Mesenchymal stem cell (in vitro differentiated cells and primary cell): ENCODE data around the gene PFDN6.

Source experiments
- DNase-seq: peaks from one replicate; pipeline ENCODE4 v3.0.0-alpha.2; 2013
- H2AFZ ChIP-seq: one replicate; pipeline ENCODE4 v1.6.1; 2013; ENCODE audit warnings: low read depth, mild to moderate bottlenecking, control low read depth, inconsistent platforms, low read length, moderate library complexity
- H2AK5ac ChIP-seq: 2 replicates; pipeline ENCODE4 v1.6.1; 2013; ENCODE audit warnings: low read length, moderate library complexity, mild to moderate bottlenecking, inconsistent platforms; ENCODE audit not compliant: severe bottlenecking
- H2BK120ac ChIP-seq: one replicate; pipeline ENCODE4 v1.6.1; 2013; ENCODE audit warnings: low read depth, mild to moderate bottlenecking, inconsistent platforms, low read length, moderate library complexity
- H2BK12ac ChIP-seq, 2 experiments: one replicate each; pipeline ENCODE4 v1.6.1; 2013; ENCODE audit warnings: inconsistent platforms in 2 of 2, low read length in 2 of 2, mild to moderate bottlenecking in 2 of 2, moderate library complexity in 2 of 2, control low read depth in 1 of 2
- H2BK15ac ChIP-seq: one replicate; pipeline ENCODE4 v1.6.1; 2013; ENCODE audit warnings: mild to moderate bottlenecking, low read depth, inconsistent platforms; ENCODE audit not compliant: poor library complexity, severe bottlenecking
- H2BK5ac ChIP-seq: 2 replicates; pipeline ENCODE4 v1.6.1; 2013; ENCODE audit warnings: low read depth, mild to moderate bottlenecking, low read length, control low read depth, inconsistent platforms; ENCODE audit not compliant: poor library complexity, severe bottlenecking
- H3K14ac ChIP-seq, 2 experiments: one replicate each; pipeline ENCODE4 v1.6.1; 2013; ENCODE audit warnings: inconsistent platforms in 2 of 2, low read length in 2 of 2, control low read depth in 1 of 2, mild to moderate bottlenecking in 1 of 2, moderate library complexity in 1 of 2
- H3K18ac ChIP-seq, 2 experiments: one replicate each; pipeline ENCODE4 v1.6.1; 2013; ENCODE audit warnings: inconsistent platforms in 2 of 2, low read length in 2 of 2, control low read depth in 1 of 2, low read depth in 1 of 2, mild to moderate bottlenecking in 1 of 2
- H3K23ac ChIP-seq, 2 experiments: one replicate each; pipeline ENCODE4 v1.6.1; 2013; ENCODE audit warnings: inconsistent platforms in 2 of 2, low read length in 2 of 2, mild to moderate bottlenecking in 2 of 2, moderate library complexity in 2 of 2, control low read depth in 1 of 2
- H3K27ac ChIP-seq: 2 replicates; pipeline ENCODE4 v1.5.1; 2013; ENCODE audit warnings: mild to moderate bottlenecking, moderate library complexity, low read length, control low read depth, inconsistent platforms; ENCODE audit not compliant: poor library complexity, severe bottlenecking
- H3K27me3 ChIP-seq, 2 experiments: 2 replicates each; pipeline versions ENCODE4 v1.6.1 to v1.7.0; 2013; ENCODE audit warnings: low read length in 2 of 2, mild to moderate bottlenecking in 2 of 2, moderate library complexity in 2 of 2, control low read depth in 1 of 2, inconsistent platforms in 1 of 2; ENCODE audit not compliant: control insufficient read depth in 1 of 2, insufficient read depth in 1 of 2
- H3K36me3 ChIP-seq, 2 experiments: 2 replicates each; pipeline versions ENCODE4 v1.6.1 to v1.7.0; 2013; ENCODE audit warnings: low read length in 2 of 2, control low read depth in 1 of 2, inconsistent platforms in 1 of 2, low read depth in 1 of 2, mild to moderate bottlenecking in 1 of 2; ENCODE audit not compliant: insufficient read depth in 2 of 2, control insufficient read depth in 1 of 2
- H3K4ac ChIP-seq, 2 experiments: one replicate each; pipeline ENCODE4 v1.6.1; 2013; ENCODE audit warnings: inconsistent platforms in 2 of 2, low read length in 2 of 2, mild to moderate bottlenecking in 2 of 2, moderate library complexity in 2 of 2, control low read depth in 1 of 2, low read depth in 1 of 2
- H3K4me1 ChIP-seq: 2 replicates; pipeline ENCODE4 v1.6.1; 2013; ENCODE audit warnings: low read depth, low read length, control low read depth; ENCODE audit not compliant: control insufficient read depth, insufficient read depth
- H3K4me2 ChIP-seq: 2 replicates; pipeline ENCODE4 v1.6.1; 2013; ENCODE audit warnings: low read length, mild to moderate bottlenecking, inconsistent platforms; ENCODE audit not compliant: poor library complexity, severe bottlenecking
- H3K4me3 ChIP-seq, 2 experiments: 2 replicates each; pipeline versions ENCODE4 v1.5.1 to v1.7.0; 2013; ENCODE audit warnings: low read length in 2 of 2, mild to moderate bottlenecking in 2 of 2, control low read depth in 1 of 2, low read depth in 1 of 2; ENCODE audit not compliant: insufficient read depth in 1 of 2
- H3K79me1 ChIP-seq: replicated peaks from 2 replicates; pipeline ENCODE4 v1.6.1; 2013; ENCODE audit warnings: mild to moderate bottlenecking, control low read depth, low read length, inconsistent platforms; ENCODE audit not compliant: poor library complexity, severe bottlenecking
- H3K9ac ChIP-seq: 2 replicates; pipeline ENCODE4 v1.7.0; 2013; ENCODE audit warnings: mild to moderate bottlenecking, low read length, moderate library complexity
- H3K9me3 ChIP-seq: 2 replicates; pipeline ENCODE4 v1.7.0; 2013; ENCODE audit warnings: mild to moderate bottlenecking, low read length; ENCODE audit not compliant: control insufficient read depth
- H4K8ac ChIP-seq: one replicate; pipeline ENCODE4 v1.6.1; 2013; ENCODE audit warnings: inconsistent platforms, mild to moderate bottlenecking, low read length, moderate library complexity
- H4K91ac ChIP-seq: one replicate; pipeline ENCODE4 v1.6.1; 2013; ENCODE audit warnings: mild to moderate bottlenecking, low read length, inconsistent platforms
- WGBS: methylation state at CpG from one replicate; pipeline ENCODE4 v1.1.7; 2013; ENCODE audit warnings: mixed read lengths; 5-methylcytosine and 5-hydroxymethylcytosine counted together

Gene PFDN6

DNA sequence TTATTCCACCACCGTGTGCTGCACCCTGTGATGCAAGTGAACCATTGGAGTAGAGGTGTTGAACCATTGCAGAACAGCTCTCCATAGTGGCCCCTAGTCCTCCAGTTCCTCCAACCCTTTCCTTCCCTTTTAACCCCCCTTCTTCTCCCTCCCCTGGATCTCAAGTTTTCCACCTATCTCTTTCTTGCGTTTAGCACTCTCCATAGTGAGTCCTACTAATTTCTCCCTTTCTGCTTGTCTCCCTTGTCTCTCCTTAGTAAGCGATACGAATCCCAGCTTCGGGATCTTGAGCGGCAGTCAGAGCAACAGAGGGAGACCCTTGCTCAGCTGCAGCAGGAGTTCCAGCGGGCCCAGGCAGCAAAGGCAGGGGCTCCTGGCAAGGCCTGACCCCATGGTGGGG lies 1.1 kb downstream of the PFDN6 start:
- Histone ChIP-seq H2BK120ac (no peak overlapping the region), H2BK12ac (no peak overlapping the region), H2AK5ac (no peak overlapping the region), H2AFZ (no peak overlapping the region), H3K18ac (no peak overlapping the region), H3K23ac (no peak overlapping the region), H3K4me2 (peak overlapping the region; percentile 78), H4K91ac (no peak overlapping the region), H4K8ac (no peak overlapping the region), H3K79me1 (peaks cover 39% of the 10 kb centered on the region), H3K9me3 (no peaks in the 10 kb centered on the region), H2BK5ac (no peak overlapping the region), H3K4ac (no peak overlapping the region), H3K27me3 (no peaks in the 10 kb centered on the region), H3K14ac (no peak overlapping the region), H3K36me3 (peaks cover 50 to 74% of the 10 kb centered on the region in 2 experiments), H3K4me1 (peaks cover 15% of the 10 kb centered on the region), H3K4me3 (peak overlapping the region in 1 of 2 experiments; percentile 97), H2BK15ac (no peak overlapping the region), H3K9ac (peak overlapping the region; percentile 96), H3K27ac (no peak overlapping the region)
- DNase-seq: no peak
- 89% methylated on average over 7 of the region's 7 CpGs for WGBS

DNA sequence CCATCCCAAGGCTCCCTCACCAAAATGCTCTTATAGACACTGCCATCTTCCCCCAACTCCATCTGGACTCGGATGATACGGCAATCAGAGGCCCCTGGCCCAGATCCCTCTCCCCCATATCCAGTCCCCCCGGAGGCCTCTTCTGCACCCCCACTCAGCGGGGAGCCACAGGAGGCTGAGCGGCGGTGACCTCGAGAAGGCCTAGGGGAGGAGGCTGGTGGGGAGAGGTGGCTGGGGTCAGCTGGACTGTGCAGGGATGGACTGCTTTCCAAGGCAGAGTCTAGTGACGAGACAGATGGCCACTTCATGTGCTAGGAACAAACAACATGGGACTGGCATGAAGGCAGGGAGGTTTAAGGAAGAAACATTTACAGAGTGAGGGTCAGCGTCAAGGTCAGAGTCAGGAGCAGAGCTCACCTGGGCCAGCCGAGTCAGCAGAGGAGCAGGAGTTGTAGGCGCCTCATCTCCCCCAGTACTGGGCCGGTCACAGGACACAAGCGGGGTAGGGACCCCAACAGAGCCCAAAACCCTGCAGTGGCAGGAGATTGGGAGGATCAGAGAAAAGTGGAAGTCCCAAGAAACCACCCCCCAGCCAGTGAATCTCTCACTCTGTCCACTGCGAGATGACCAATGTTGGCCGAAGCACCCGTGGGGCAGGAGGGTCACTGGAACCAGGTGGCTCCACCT lies 3.7 kb downstream of the PFDN6 start:
- no peak overlapping the region for H3K4ac ChIP-seq
- no peak overlapping the region for H2AFZ ChIP-seq
- no peak overlapping the region for H3K18ac ChIP-seq
- no peak overlapping the region for H4K91ac ChIP-seq
- no peak overlapping the region for H2BK5ac ChIP-seq
- no peak overlapping the region for H3K14ac ChIP-seq
- no peak overlapping the region for H2AK5ac ChIP-seq
- no peak overlapping the region for H2BK120ac ChIP-seq
- no peak for DNase-seq
- H3K9ac ChIP-seq: no peak overlapping the region
- H4K8ac ChIP-seq: no peak overlapping the region
- H3K27ac ChIP-seq: no peak overlapping the region
- H3K27me3 ChIP-seq: no peaks in the 10 kb centered on the region
- peaks cover 45% of the 10 kb centered on the region for H3K79me1 ChIP-seq
- H3K4me1 ChIP-seq: peaks cover 20% of the 10 kb centered on the region
- H2BK12ac ChIP-seq: no peak overlapping the region
- H2BK15ac ChIP-seq: no peak overlapping the region
- H3K23ac ChIP-seq: no peak overlapping the region
- no peak overlapping the region for H3K4me3 ChIP-seq
- H3K4me2 ChIP-seq: no peak overlapping the region
- no peaks in the 10 kb centered on the region for H3K9me3 ChIP-seq
- H3K36me3 ChIP-seq: peaks cover 43 to 62% of the 10 kb centered on the region in 2 experiments
- WGBS: 94% methylated on average over 15 of the region's 16 CpGs

DNA sequence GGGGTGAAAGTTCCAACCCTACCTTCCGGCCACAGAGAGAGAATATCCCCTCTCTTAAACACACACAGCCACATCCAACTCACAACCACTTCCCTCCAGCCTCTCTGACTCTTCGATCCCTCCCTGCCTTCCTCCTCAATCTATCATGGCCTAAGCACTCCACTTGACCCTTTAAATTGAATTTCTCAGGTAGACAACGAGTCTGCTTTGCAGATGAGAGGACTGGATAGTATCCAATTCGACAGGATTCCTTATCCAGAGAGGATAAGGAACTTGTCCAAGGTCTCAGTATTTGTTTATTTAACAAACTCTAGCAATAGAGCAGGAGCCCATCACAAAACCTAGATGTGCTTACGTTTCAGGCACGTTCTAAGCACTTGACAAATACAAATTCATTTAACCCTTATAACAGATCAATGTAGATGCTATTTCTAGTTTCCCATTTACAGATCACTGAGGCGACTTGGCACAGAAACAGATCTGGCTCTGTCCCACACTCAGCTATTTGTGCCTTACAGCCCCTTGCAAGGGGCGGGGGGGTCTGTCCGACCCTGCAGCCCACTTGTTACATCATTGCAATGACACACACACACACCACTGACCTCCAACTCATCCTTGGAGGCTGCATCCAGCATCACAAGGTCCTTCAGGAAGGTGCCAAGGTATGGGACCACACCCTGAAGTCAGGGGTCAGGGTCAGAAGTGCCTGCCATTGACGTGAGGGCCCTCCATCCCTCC lies 4.9 kb downstream of the PFDN6 start:
- no peak for DNase-seq
- H4K91ac ChIP-seq: no peak overlapping the region
- no peak overlapping the region for H3K18ac ChIP-seq
- H3K27me3 ChIP-seq: no peaks in the 10 kb centered on the region
- no peak overlapping the region for H2BK5ac ChIP-seq
- no peak overlapping the region for H3K4me3 ChIP-seq
- H3K9me3 ChIP-seq: no peaks in the 10 kb centered on the region
- H2AFZ ChIP-seq: no peak overlapping the region
- H4K8ac ChIP-seq: no peak overlapping the region
- WGBS: 73% methylated on average over 10 of the region's 10 CpGs
- peaks cover 43% of the 10 kb centered on the region for H3K79me1 ChIP-seq
- H3K23ac ChIP-seq: no peak overlapping the region
- no peak overlapping the region for H2BK12ac ChIP-seq
- H3K27ac ChIP-seq: no peak overlapping the region
- H3K14ac ChIP-seq: no peak overlapping the region
- peak overlapping the region; percentile 12 for H3K9ac ChIP-seq
- peaks cover 19% of the 10 kb centered on the region for H3K4me1 ChIP-seq
- H2BK120ac ChIP-seq: no peak overlapping the region
- H3K4me2 ChIP-seq: no peak overlapping the region
- H3K4ac ChIP-seq: no peak overlapping the region
- H2AK5ac ChIP-seq: no peak overlapping the region
- no peak overlapping the region for H2BK15ac ChIP-seq
- H3K36me3 ChIP-seq: peaks cover 43 to 61% of the 10 kb centered on the region in 2 experiments

DNA sequence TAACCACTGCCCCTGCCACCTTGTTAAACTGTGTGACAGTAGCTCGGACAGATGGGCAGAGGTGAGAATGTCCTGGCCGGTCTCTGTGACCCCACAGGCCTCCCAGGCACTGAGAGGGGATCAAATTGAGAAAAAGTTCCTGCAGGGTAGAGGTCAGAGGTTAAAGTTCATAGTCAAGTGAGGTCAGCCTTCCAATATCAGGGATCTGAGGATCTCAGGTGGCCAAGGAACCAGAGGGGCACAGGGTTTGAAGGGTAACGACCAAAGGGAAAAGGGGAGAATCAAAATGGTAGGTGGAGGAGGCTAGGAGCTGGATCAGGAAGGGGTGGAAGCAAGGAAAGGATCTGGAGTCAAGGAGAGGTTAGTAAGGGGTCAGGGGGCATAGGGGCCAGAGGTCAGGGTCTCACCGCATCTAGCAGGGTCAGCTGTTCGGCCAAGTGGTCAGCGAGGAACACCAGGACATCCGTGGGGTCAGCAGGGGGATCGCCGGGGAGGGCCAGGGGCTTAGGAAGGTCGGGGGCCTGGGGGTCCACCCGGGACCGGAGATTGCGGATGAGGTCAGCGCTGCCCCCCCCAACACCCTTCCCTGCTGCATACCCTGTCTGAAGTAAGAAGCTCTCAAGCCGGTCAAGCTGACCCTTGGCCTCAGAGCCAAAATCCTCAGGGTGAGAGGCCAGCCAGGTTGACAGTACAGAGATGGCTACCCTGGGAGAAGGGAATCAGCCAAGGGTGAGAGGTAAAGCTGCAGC lies 6.4 kb downstream of the PFDN6 start:
- 96% methylated on average over 11 of the region's 15 CpGs for WGBS
- no peak overlapping the region for H3K4me2 ChIP-seq

More for the DNA sequence above, 6.4 kb downstream of the PFDN6 start:
- Histone ChIP-seq H3K4ac (no peak overlapping the region), H3K27me3 (no peaks in the 10 kb centered on the region), H3K79me1 (peaks cover 38% of the 10 kb centered on the region), H2AFZ (no peak overlapping the region), H3K9ac (no peak overlapping the region), H3K4me3 (no peak overlapping the region), H3K18ac (no peak overlapping the region), H3K4me1 (peaks cover 18% of the 10 kb centered on the region), H3K27ac (no peak overlapping the region), H2AK5ac (no peak overlapping the region), H2BK5ac (no peak overlapping the region), H3K36me3 (peaks cover 43 to 58% of the 10 kb centered on the region in 2 experiments), H3K9me3 (no peaks in the 10 kb centered on the region), H3K14ac (no peak overlapping the region), H2BK15ac (no peak overlapping the region), H4K8ac (no peak overlapping the region), H2BK120ac (no peak overlapping the region), H3K23ac (peak overlapping the region in 1 of 2 experiments; percentile 15), H2BK12ac (peak overlapping the region in 1 of 2 experiments; percentile 3), H4K91ac (no peak overlapping the region)
- no peak for DNase-seq
